Activated naive CD4-positive, alpha-beta T cell treated with anti-CD3 and anti-CD28 coated beads, Interleukin-2, amount 50 U/mL, for 16 hours (primary cell): ENCODE measurements around the gene SPRR2B.
"Not testable (repeated sequence)": the region's sequence is repeated elsewhere in the genome, so short reads cannot be mapped to it uniquely, and the experiment has no call there.

Experiments used
- DNase-seq: peaks from one replicate; pipeline ENCODE4 v3.0.0-alpha.2; 2020

Gene SPRR2B

GRCh38 chr1:153071511-153071910 lies at the start of gene SPRR2B:
SPRR2B (minus strand) TSS chr1:153071611; CDS start chr1:153070839, 772 bp downstream.
- DNase-seq: no peak

GRCh38 chr1:153120945-153121344 lies 49.5 kb upstream of the SPRR2B start:
- DNase-seq: no peak

GRCh38 chr1:153119491-153119971 lies 48.1 kb upstream of the SPRR2B start:
- DNase-seq: no peak

GRCh38 chr1:153115264-153115663 lies 43.9 kb upstream of the SPRR2B start:
- DNase-seq: not testable (repeated sequence)

GRCh38 chr1:153113416-153113815 lies 42.0 kb upstream of the SPRR2B start, which contains the start of gene SPRR2F:
SPRR2F (minus strand) TSS chr1:153113516; CDS start chr1:153112733, 783 bp downstream.
- no peak for DNase-seq

- DNase-seq: not testable (repeated sequence)
Measured at GRCh38 chr1:153112454-153112853, 41.0 kb upstream of the SPRR2B start.

- DNase-seq: no peak
Measured at GRCh38 chr1:153100245-153100644, 28.8 kb upstream of the SPRR2B start.

- DNase-seq: no peak
Measured at GRCh38 chr1:153099461-153100045, 28.1 kb upstream of the SPRR2B start.

GRCh38 chr1:153095764-153096163 lies 24.4 kb upstream of the SPRR2B start:
- no peak for DNase-seq

- no peak for DNase-seq
Measured at GRCh38 chr1:153094426-153094825, 23.0 kb upstream of the SPRR2B start, which contains the start of gene SPRR2E. SPRR2E (minus strand) TSS chr1:153094526; CDS start chr1:153093751, 775 bp downstream.

- no peak for DNase-seq
Measured at GRCh38 chr1:153087652-153088051, 16.2 kb upstream of the SPRR2B start.

GRCh38 chr1:153081736-153082135 lies 10.3 kb upstream of the SPRR2B start:
- DNase-seq: no peak

- DNase-seq: no peak
Measured at GRCh38 chr1:153072806-153073726, 1.7 kb upstream of the SPRR2B start.

- DNase-seq: no peak
Measured at GRCh38 chr1:153070243-153070642, 1.2 kb downstream of the SPRR2B start.

GRCh38 chr1:153058826-153059784 lies 12.3 kb downstream of the SPRR2B start:
- DNase-seq: no peak

GRCh38 chr1:153058154-153058553 lies 13.3 kb downstream of the SPRR2B start:
- no peak for DNase-seq

- DNase-seq: no peak
Measured at GRCh38 chr1:153057375-153057774, 14.0 kb downstream of the SPRR2B start, which contains the start of gene SPRR2A. SPRR2A (minus strand) TSS chr1:153057512; CDS start chr1:153056735, 777 bp downstream.

GRCh38 chr1:153056111-153056510 lies 15.3 kb downstream of the SPRR2B start:
- DNase-seq: not testable (repeated sequence)

GRCh38 chr1:153049211-153049610 lies 22.2 kb downstream of the SPRR2B start:
- DNase-seq: no peak

GRCh38 chr1:153040950-153041631 lies 30.3 kb downstream of the SPRR2B start, which contains the start of gene SPRR2D:
SPRR2D (minus strand) TSS chr1:153041120; CDS start chr1:153040346, 774 bp downstream.
- DNase-seq: no peak

GRCh38 chr1:153035211-153035610 lies 36.2 kb downstream of the SPRR2B start:
- no peak for DNase-seq
